Peyer's patch (tissue), 4 donors: ENCODE results near the gene XYLT1. TPM values are rescaled to one million over a fixed set of nuclear protein-coding genes. Genes with fewer than 3 reads are reported as not detected.

Experiments used
- DNase-seq, 3 donors: peaks; one replicate each; pipeline ENCODE4 v3.0.0-alpha.2; 2017 to 2019
- H3K27ac ChIP-seq, 4 donors: fragments of 200-600 bp; sonication (generic); one replicate each; pipeline ENCODE4 v1.5.1; 2016 to 2019
- H3K27me3 ChIP-seq, 2 donors: fragments of 200-600 bp; sonication (generic); one replicate each; pipeline ENCODE4 v1.5.1; 2019
- H3K36me3 ChIP-seq, 3 donors: fragments of 200-600 bp; sonication (generic); one replicate each; pipeline ENCODE4 v1.5.1; 2016 to 2019
- H3K4me1 ChIP-seq, 4 donors: fragments of 200-600 bp; sonication (generic); one replicate each; pipeline ENCODE4 v1.5.1; 2016 to 2019
- H3K4me3 ChIP-seq, 4 donors: fragments of 200-600 bp; sonication (generic); 1 replicate in 3 of 4; 2 replicates in 1 of 4; pipeline ENCODE4 v1.5.1; 2016 to 2019; ENCODE audit warnings: mild to moderate bottlenecking in 1 of 4
- H3K9me3 ChIP-seq, 4 donors: fragments of 200-600 bp; sonication (generic); one replicate each; pipeline ENCODE4 v1.5.1; 2016 to 2019; ENCODE audit warnings: mild to moderate bottlenecking in 1 of 4
- POLR2A ChIP-seq, 2 donors: fragments of 450-650 bp; IDR thresholded peaks; one replicate each; pipeline ENCODE4 v1.5.1; 2017; ENCODE audit warnings: antibody characterized with exemption in 2 of 2, mild to moderate bottlenecking in 2 of 2, moderate library complexity in 2 of 2
- total RNA-seq, 4 donors: library from RNA; depleted of rRNA; stranded (reverse); fragments of >200 nt; gene quantifications; one replicate each; pipeline ENCODE4 v1.1.0, GENCODE V29; 2016
- TF ChIP-seq, protein P1 (sequence below), 6 experiments: fragments of 450-650 bp in 4 of 6; fragments of 200-600 bp in 2 of 6; sonication (generic) in 1 of 6; IDR thresholded peaks; one replicate each; pipeline ENCODE4 v1.5.1; 2017 to 2019; ENCODE audit warnings: antibody characterized with exemption in 6 of 6, mild to moderate bottlenecking in 3 of 6, moderate library complexity in 1 of 6

XYLT1 gene
- total RNA-seq, 4 donors from 2014 or later: 18.7 to 42.1 (median 37.7) TPM

DNA sequence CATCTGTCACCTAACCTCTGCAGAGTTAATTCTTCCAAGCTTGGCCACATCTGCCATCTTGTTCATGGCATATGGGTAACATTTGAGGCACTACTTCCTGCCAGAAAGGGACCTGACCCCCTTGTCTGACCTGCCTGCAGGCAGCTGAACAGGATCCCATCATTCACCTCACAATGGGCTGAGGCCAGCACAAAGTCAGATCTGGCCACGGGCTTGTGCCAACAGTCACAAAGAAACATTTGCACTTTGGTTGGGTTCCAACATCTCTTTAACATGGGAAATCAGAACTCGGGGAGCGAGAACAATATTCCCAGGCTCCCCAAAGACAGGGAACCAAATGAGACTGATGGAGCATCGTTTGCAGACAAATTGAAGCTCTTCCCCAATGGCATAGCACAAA is 116.1 kb downstream of the XYLT1 start:
- TF ChIP-seq, protein P1, sequence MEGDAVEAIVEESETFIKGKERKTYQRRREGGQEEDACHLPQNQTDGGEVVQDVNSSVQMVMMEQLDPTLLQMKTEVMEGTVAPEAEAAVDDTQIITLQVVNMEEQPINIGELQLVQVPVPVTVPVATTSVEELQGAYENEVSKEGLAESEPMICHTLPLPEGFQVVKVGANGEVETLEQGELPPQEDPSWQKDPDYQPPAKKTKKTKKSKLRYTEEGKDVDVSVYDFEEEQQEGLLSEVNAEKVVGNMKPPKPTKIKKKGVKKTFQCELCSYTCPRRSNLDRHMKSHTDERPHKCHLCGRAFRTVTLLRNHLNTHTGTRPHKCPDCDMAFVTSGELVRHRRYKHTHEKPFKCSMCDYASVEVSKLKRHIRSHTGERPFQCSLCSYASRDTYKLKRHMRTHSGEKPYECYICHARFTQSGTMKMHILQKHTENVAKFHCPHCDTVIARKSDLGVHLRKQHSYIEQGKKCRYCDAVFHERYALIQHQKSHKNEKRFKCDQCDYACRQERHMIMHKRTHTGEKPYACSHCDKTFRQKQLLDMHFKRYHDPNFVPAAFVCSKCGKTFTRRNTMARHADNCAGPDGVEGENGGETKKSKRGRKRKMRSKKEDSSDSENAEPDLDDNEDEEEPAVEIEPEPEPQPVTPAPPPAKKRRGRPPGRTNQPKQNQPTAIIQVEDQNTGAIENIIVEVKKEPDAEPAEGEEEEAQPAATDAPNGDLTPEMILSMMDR (IDR thresholded peaks at IDR 0.05): no peak
- no peak for TF ChIP-seq POLR2A (IDR thresholded peaks at IDR 0.05)
- Histone ChIP-seq H3K4me1 (peaks cover 0 to 17% (median 7%) of the 10 kb centered on the region in 4 donors), H3K4me3 (no peak overlapping the region), H3K9me3 (no peaks in the 10 kb centered on the region), H3K36me3 (no peaks in the 10 kb centered on the region), H3K27me3 (no peaks in the 10 kb centered on the region), H3K27ac (no peak overlapping the region)
- peak in 1 of 3 donors; percentile 30 for DNase-seq

DNA sequence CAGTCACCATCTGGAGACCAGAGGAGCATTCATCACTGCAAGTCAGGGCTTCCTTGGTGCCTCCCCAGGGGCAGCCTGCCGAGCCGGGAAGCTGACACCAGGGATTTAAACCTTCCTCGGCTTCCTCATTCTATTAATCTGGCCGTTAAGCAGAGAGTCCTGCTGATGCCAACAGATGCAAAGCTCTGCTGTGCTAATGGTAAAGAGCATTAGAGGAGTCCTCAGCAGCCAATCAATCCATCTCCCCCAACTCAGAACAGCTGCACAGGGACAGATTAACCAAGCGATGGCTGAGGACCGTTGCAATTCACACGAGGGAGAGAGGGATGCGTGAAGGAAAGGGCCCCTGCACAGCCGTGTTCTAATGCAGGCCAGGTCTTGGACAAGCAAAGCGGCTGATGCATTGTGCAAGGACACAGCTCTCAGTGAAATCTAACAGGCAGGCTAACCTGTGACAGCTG is 116.6 kb downstream of the XYLT1 start:
- Histone ChIP-seq H3K27me3 (no peaks in the 10 kb centered on the region), H3K4me3 (no peak overlapping the region)
- no peak for DNase-seq

DNA sequence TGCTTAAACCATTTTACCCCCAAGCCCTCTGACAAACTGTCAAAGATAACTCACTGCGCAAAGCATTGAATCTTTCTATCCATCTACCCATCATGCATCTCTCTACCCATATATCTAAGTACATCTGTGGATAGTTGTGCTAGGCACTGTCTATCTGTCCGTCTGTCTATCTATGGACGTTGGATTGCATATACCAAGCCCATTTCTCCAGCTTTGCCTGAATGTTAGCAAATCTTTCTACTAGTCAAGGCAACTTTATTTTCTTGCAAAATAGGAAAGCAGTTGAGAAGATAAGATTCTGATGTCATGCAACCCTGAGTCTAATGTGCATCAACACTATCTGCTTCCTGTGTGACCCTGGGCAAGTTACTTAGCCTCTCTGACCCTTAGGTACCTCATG is 117.2 kb downstream of the XYLT1 start:
- Histone ChIP-seq H3K27ac (no peak overlapping the region), H3K27me3 (no peaks in the 10 kb centered on the region), H3K4me1 (peaks cover 0 to 10% (median 0%) of the 10 kb centered on the region in 4 donors), H3K4me3 (no peak overlapping the region), H3K9me3 (no peaks in the 10 kb centered on the region), H3K36me3 (no peaks in the 10 kb centered on the region)
- no peak for DNase-seq
- TF ChIP-seq, protein P1 (IDR thresholded peaks at IDR 0.05): no peak
- TF ChIP-seq POLR2A (IDR thresholded peaks at IDR 0.05): no peak

More for the DNA sequence above, 116.6 kb downstream of the XYLT1 start:
- Histone ChIP-seq H3K9me3 (no peaks in the 10 kb centered on the region), H3K4me1 (peaks cover 0 to 13% (median 2%) of the 10 kb centered on the region in 4 donors), H3K27ac (no peak overlapping the region), H3K36me3 (no peaks in the 10 kb centered on the region)
- TF ChIP-seq POLR2A (IDR thresholded peaks at IDR 0.05): no peak
- TF ChIP-seq, protein P1 (IDR thresholded peaks at IDR 0.05): no peak

DNA sequence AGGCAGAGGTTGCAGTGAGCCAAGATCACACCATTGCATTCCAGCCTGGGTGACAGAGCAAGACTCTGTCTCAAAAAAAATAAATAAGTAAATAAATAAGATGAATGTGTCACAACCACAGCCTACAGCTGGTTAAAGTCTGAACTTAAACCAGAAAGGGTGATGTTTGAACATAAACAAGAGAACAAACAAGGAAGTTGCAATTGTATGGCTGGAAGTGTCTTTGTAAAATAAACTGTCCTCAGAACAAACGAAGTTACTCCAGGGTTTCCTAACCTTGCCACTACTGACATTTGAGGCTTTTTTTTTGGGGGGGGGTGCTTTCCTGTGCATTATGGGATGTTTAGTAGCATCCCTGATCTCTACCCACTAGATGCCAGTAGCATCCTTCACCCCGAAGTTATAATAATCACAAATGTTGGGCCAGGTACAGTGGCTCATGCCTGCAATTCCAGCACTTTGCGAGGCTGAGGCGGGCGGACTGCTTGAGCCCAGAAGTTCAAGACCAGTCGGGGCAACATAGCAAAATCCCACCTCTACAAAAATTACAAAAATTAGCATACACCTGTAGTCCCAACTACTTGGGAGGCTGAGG is 119.2 kb downstream of the XYLT1 start:
- no peaks in the 10 kb centered on the region for H3K9me3 ChIP-seq
- H3K4me3 ChIP-seq: no peak overlapping the region
- no peaks in the 10 kb centered on the region for H3K36me3 ChIP-seq
- DNase-seq: peak in 1 of 3 donors; percentile 37
- H3K27ac ChIP-seq: no peak overlapping the region
- no peak for TF ChIP-seq POLR2A (IDR thresholded peaks at IDR 0.05)
- TF ChIP-seq, protein P1 (IDR thresholded peaks at IDR 0.05): no peak
- H3K4me1 ChIP-seq: peaks cover 0 to 19% (median 12%) of the 10 kb centered on the region in 4 donors
- H3K27me3 ChIP-seq: no peaks in the 10 kb centered on the region

DNA sequence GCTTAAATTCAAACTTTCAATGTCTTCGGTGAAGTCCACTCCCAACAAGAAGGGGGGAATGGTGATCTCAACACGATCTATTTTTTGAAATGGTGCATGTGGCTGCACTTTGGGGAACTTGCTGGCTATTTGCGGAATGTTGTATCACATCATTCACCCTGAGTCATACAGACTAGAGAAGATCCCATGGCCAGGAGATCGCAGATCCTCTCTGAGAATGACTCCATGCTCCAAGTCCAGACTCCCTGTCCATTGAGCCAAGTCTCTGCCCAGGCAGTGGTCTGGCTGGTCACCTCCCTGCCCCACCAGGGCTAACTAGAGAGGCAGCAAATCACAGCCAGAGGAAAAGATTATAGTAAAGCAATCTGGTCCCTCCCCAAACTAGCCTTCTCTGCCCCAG is 120.6 kb downstream of the XYLT1 start:
- no peak overlapping the region for H3K4me3 ChIP-seq
- peaks cover 0 to 25% (median 17%) of the 10 kb centered on the region in 4 donors for H3K4me1 ChIP-seq
- no peak for TF ChIP-seq POLR2A (IDR thresholded peaks at IDR 0.05)
- TF ChIP-seq, protein P1 (IDR thresholded peaks at IDR 0.05): no peak
- H3K27ac ChIP-seq: no peak overlapping the region
- no peaks in the 10 kb centered on the region for H3K36me3 ChIP-seq
- peak in 1 of 3 donors; percentile 41 for DNase-seq
- H3K9me3 ChIP-seq: no peaks in the 10 kb centered on the region
- H3K27me3 ChIP-seq: no peaks in the 10 kb centered on the region
